HG03175 (cell line): ENCODE results near the gene SELENOS.

Experiments used
- ATAC-seq: cut with Tn5 transposase; IDR thresholded peaks from one replicate; pipeline ENCODE4 v1.9.1; 2021; ENCODE audit warnings: mild to moderate bottlenecking, moderate library complexity; ENCODE audit not compliant: unreplicated experiment

SELENOS gene

DNA sequence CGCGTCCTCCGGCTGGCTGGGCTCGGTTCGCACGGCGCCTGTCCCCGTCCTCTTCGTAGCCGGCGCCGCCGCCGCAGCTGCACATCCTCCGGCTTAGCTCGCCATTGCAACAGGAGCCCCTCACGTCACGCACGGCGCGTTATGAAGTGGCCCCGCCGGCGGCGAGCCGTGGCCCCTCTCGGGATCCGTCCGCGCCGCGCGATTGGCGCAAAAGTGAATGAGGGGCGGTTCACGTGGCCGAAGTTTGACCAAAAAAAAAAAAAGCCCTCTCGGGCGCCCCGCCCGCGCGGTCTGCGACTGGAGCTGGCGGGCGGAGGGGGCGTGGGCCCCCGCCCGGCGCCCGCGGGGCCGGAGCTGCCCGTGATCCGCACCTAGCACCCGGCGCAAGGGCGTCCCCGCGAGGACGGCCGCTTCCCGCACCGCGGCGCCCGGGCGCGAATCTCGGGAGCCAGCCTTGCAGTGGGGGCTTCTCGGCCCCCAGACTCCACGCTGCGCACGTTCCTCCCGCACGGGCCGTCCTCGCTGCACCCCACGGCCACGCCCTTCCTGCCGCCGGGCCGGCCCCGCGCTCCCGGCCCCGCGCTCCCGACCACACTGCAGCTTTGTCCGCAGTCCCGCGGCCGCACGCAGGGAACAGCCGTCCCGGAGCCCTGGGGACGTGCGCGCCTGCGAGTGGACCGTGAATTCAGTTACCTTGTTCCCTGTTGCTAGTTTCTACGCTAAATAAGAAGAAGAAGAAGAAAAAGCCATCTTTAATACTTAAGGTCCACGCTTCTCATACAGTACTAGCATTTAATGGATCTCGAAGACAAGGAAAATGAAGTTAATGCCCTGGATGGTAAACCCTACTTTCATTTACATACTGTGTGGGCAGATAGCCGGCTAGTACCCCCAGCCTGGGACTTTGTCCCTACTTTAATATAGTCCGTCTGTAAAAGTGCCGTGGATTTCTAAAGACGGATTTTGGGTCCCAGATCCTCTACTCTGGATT is 25.2 kb downstream of the SELENOS start, which contains the start of gene CHSY1:
CHSY1 (minus strand) TSS at position 219 of the 991 bp plus-strand sequence. CDS start 592 bp downstream, outside the sequence.
- peak; percentile 72 for ATAC-seq

DNA sequence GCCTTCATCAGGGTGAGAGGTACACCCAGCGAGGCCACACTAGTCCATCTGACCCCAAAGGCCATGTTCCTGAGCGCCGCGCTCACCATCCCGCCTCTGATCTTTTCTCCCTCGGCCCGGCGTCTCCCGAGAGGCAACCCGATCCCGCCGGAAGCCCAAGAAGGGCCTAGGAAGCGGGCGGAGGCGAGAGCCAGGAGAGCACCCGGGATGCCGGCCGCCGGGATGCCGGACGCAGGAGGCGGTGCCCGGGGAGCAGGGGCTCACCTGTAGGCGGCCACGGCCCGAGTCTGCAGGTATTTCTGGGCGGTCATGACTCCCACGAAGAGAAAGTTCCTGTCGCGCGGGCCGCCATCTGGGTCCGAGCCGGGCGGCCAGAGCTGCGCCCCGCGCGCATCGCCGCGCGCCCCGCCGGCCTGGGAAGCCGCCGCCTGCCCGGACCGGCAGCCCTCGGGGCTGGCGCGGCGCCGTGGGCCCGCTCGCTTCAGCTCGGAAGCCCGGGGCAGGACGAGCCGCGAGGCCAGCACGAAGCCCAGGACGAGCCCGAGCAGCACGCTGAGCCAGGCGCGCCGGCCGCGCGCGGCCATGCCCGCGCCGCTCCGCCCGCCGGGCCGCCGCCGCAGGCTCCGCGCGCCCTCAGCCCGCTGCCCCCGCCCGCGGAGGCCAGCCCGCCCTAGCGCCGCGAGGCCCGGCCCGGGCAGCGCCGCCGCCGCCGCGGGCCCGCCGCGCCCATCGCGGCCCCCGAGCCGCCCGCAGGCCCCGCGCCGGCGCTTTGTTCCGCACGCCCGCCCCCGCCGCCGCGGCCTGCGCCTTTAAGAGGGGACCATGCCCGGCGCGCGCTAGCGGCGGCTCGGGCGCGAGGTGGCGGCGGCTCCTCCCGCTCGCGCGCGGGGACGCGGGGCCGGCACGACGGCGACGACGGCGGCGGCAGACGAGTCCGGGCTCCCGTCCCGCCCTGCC is 26.1 kb downstream of the SELENOS start:
- ATAC-seq, result peak; percentile 43

DNA sequence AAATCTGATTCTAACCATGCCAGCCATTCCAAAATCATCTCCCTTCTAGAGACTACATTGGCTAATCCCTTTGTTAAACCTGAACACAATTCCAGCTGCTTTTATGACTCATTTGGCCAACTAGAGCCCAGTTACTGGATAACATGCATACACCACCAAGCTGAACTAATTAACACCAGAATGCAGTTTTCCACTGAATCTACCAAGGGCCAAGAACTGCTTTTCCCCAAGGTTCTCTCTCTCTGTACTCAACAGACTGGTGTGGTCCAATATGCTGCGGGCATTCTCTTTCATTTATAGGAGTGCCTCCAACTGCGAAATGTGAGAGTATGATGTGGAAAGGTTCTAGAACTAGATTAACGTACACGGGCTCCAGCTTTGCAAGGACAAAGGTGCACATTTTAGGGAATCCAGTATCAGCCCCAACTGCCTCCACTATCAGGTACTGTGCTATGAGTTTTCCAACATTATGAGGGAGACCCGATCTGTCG is 26.9 kb downstream of the SELENOS start:
- ATAC-seq, result no peak

DNA sequence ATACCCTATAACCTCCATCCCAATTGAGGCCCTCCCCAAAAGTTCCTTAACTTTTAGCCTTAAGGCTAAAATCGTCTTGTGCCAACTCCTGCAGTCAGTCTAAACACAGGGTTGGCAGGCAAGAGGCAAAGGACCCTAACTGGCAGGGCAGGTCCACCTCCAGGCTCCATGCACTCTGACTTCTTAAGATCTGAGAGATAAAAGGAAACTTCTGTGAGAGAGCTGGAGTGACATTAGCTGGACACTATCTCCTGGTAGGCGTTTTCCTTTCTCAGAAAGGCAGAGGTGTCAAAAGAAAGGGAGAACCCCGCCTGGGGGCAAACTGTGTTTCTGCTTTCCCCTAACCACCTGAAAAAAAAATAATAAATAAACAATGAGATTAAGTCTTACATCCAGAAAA is 29.0 kb downstream of the SELENOS start:
- ATAC-seq, result no peak

DNA sequence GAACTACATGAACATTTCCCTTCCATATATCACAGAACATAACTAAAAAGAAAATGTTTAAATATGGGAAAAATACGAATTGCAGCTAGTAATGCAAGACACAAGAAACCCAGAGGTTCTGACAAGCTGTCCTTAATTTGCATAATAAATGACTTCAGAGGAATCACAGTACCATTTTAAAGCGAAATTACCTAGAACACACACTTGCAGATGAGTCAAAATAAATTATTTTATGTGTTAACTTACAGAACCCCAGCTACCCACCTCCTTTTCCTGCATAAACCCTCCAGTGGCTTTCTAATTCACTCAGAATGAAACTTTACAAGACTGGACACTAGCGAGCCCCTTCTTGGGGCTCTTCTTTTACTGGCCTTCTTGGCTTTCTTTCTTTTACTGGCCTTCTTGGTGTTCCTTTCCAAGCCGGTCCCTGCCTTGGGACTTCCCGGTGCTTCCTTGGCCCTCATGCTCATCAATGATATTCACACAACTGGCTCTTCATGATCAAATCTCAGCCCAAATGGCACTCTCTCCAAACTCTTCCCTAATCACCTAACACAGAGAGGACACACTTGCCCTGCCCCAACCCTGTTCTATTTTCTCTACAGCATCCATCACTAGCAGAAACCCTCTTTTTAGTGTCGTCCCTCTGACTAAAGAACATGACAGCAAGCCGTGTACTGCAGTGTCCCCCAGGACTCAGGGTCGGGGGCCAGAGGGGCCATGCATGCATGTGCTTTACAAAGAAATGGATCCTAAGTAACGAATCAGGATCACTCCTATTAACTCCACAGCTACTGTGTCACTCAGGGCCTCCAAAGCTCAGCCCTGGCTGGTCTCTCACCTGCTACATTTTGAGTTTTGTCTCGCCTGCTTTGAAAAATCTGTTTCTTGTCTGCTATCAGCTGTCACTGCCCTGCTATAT is 30.2 kb downstream of the SELENOS start:
- no peak for ATAC-seq

DNA sequence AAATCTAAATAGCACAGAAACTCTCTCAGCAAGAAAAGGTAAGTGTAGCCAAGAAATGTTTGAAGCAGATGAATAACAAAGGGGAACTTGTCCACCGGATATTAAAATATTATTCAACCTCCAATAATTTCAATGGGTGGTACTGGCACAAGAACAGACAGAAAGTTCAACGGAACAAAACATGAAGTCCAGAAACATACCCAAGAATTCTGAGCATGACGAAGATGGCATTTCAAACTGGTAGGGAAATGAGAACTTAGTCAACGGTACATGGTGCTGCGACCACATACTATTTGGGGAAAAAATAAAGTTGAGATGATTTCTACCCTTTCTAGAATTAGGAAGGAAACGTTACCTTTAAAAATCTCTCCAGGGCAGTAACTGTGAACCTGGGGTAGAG is 30.9 kb downstream of the SELENOS start:
- no peak for ATAC-seq

DNA sequence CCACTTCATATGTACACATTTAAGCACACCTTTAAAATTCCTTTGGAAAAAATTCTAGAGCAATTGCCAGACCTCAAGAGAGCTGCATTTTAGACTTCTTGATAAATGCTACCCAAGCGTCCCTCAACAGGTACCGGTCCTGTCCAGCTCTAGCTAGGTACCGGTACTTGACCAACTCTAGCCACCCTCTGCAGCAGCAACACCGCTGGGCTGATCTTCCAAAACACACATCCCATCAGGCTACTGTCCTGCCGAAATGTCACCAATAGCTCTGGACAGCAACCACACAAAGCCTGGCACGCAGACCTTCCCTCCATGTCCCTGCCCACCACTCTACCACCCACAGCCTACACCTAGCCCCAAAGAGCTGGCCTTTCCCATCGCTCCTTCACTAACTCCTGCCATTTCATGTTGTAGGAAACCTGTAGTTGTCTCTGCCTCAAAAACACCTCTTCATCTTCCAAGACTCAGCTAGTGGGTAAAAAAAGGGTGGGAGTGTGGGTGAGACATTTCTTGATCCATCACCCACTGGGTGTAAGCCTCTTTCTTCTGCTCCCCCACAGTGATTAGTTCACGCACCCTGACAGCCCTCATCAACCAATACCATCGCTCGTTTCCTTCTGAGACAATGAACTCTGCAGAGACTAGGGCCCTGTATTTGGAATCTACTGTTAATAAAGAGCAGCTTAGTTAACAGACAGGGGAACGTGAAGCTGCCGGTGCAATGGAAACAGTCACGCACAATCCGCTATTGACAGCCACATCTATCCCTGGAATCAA is 32.2 kb downstream of the SELENOS start:
- ATAC-seq, result no peak

DNA sequence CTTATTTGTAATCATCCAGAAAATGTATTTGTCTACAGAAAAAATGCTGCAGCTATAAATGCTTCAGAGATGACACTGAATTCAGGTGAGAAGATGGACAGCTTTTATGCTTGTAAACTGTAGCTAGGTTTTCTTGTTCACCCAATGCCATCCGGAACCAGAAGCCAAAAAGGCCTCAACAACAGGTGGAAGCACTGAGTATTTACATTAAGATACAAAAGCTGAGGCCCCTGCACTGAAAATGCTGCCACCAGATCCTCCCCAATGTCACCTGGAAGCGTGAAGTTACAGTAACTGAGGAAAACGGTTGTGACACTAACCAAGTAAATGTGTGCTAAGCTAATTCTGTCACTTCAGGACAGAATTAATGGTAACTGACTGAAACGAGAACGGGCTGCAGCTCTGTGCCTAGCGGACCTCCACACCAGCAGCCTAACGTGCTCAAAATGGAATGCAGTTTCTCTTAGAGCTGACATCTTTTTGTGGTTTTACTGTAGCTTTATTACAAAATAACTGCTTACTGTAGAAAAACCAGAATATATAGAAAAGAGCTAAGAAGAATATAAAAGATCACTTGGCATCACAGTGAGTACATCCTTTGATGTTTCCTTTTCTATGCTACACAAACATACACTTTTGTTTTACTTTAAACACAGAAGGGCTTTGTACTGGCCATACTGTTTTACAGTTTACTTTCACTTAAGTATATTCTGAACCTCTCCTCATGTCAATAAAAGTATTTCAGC is 33.1 kb downstream of the SELENOS start:
- no peak for ATAC-seq

DNA sequence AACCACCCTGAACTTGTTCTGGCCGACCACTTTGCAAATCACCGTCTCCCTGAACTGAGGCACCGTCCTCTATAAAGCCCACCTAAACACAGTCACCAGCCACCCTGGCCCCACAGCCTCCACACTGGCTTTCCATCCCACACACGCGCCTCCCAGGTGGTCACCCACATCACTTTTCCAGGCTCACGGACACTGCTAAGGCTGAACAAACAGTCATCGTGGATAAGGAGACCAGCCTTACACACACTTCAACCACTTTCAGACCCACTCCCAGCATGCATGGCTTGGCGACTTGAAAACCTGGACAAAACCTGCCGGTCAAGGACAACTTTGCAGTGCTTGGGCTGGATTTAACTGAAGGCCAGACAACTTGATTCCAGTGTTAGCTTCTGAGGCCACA is 33.9 kb downstream of the SELENOS start:
- no peak for ATAC-seq

DNA sequence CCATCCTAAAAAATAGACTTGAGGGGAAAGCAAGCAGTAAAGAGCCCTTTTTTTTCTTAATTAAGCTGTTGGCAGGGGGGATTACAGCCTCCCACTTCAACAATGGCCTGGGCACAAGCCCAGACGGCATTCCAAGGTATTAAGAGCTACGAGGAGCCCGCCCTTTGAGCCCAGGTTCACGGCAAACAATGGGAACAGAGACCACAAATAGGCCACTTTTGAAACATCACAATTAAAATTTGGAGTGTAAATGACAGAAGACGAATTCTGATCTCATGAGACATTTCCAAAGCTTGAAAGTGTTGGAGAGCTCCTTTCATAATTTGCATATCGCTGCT is 34.3 kb downstream of the SELENOS start:
- ATAC-seq, result no peak

DNA sequence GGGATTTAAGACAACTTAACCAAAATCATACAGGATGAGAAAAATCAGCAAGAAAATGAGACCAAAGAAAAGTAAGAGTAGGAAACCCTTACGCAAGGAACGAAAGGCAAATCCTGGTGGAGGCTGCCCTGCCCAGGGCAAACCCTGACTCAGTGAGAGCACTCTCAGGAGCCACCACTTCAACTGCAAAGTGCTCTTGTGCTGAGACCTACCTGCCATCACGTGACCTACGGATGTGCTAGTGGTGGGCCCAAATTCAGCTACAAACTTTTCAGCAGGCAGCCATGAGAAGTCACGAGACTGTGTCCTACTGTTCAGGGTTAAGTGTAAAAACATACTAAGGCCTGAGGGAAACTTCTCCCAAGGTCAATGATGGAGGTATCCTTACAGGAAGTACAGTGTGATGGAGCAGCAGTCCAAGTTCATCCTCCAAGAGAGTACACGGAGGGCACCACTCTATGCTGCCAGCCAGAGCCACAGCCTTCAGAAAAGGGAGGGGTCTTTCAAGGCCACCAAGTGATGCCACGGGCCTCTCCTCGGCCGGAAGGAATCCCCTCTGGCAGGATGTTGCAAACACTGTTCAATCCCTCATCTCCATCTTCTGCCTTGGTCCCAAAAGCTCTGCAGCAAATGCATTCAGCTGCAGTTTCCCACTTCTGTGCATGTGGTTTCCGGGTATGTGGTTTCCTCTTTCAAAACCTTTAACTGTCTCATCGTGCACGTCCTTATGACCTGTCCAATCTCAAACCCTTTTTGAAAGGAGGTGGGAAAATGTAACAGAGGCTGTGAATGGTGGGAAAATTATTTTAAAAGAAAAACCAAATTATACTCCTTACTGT is 34.9 kb downstream of the SELENOS start:
- peak; percentile 86 for ATAC-seq

DNA sequence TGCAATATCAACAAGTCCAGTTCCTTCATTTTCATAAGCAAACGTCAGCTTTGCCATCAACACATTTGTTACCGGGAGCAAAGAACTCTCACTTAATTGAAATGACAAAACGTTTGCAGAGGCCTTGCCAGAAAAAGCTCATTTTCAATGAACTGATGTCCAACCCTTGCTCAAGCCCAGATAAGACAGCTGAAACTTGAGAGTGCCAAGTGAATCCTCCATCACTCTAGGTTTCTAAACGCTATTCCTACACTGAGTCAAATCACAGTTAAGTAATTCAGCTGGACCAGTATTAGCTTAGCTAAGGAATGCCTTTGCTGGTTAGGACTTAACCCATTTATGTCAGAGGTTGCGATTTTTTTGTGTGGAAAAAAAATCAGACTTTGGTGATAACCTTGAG is 36.9 kb downstream of the SELENOS start:
- ATAC-seq, result no peak

DNA sequence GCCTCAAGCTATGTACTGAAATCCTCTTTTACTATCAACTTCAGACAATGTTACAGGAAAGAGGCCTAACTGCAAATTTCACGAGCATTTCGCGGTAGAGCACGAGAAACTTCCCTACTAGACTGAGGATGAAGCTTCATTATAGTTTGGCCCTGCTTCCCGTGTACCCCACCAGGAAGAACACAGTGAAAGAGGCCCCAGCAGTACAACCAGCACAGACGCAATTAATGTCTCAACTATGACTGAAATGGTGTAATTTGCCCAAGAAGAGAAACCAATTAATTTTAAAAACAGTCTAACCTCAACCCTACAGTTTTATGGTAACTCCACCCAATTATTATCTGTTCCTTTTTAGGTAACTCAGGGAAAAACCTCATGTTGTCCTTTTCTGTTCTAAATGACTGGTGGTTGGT is 37.6 kb downstream of the SELENOS start:
- ATAC-seq, result no peak

DNA sequence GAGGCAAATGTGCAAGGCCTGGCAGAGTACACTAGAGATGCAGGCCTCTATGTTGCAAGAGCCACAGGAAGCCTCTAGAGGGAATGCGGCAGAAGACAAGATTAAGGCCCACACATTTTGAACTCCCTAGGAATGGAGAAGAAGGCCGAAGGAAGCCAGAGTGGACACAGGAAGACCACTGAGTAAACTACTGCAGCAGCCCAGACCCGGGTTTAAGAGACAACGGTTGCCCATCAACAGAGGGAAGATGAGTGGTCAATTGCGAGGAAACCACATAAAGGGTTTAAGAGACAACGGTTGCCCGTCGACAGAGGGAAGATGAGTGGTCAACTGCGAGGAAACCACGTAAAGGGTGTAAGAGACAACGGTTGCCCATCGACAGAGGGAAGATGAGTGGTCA is 40.0 kb downstream of the SELENOS start:
- no peak for ATAC-seq

DNA sequence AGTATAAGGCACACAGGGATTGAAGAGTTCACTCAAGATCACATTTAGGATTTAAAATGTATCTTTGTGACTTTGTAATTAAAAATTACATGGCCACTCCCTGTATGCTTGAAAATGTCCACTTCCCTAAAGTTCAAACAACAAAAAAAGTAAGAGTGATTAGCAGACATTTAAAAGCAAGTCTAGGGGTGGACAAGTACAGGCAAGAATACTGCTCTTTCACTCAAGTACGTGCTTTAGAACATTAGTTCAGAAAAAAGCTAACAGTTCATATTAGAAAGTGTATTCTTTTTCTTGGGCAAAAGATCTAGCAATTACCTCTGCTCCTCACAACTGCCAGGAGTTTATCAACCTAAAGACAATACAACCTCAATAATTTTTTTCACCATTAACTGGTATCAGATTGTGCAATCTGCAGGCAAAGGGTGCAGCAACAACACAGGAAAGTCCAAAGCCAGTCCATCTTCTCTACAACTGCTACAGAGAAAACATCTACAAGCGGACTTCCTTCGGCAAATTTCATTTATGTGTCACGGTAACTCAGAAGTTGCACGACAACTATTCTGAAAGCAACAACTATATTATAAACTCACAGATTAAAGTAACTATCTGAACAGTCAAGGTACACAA is 43.5 kb downstream of the SELENOS start:
- ATAC-seq, result no peak

DNA sequence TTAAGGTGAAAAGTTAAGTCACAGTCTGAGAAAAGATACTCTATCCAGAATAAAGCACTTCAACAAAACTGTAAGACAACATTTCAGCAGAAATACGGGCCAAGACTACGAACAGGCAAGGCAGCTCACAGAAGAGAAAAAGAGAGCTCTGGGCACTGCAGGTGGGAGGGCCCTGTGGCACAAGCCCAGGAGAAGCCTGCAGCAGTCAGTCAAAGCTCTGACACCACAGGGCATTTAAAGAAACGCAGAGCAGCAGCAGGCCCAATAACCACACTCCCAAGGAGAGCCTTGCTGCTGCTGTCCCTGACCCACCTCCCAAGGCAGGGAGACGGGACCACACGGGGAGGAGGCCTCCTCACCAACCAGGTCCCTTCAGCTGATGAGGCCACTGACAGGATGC is 44.6 kb downstream of the SELENOS start:
- ATAC-seq, result no peak

DNA sequence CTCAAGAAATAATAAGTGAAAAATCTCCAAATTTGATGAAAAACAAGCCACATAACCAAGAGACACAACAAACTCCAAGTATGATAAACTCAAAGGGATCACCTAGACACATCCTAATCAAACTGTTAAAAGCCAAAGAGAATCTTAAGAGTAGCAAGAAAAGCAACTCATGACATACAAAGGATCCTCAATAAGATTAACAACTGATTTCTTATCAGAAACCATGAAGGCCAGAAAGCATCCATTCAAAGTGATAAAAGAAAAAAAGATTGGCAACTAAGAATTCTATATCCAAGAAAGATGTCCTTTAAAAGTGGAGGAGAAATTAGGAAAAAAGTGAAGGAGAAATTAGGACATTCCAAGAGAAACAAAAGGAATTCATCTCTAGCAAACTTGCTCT is 49.0 kb downstream of the SELENOS start:
- ATAC-seq, result no peak
